CD8-positive, alpha-beta memory T cell (primary cell): ENCODE results near the gene RNF103. TPM values are rescaled to one million over a fixed set of nuclear protein-coding genes. Genes with fewer than 3 reads are reported as not detected.

ENCODE experiments used
- CTCF ChIA-PET: fragments of 350-600 bp; sonication (Branson Sonifier 250); formaldehyde crosslinking; loops from one replicate; lab custom pipeline; 2021; ENCODE audit warnings: antibody characterized with exemption; lab: Charles Lee
- POLR2A ChIA-PET: fragments of 350-600 bp; sonication (Branson Sonifier 250); formaldehyde crosslinking; loops from one replicate; lab custom pipeline; 2021; ENCODE audit warnings: antibody characterized with exemption; lab: Charles Lee
- DNase-seq, 5 donors: peaks; one replicate each; pipeline versions ENCODE4 v3.0.0 to v3.0.0-alpha.2; 2020 to 2022; ENCODE audit warnings: mixed read lengths in 1 of 5
- H3K27ac ChIP-seq: one replicate; pipeline ENCODE4 v1.7.0; 2013; ENCODE audit warnings: low read depth, mild to moderate bottlenecking, low read length, moderate library complexity
- H3K27me3 ChIP-seq: 2 replicates; pipeline ENCODE4 v1.7.0; 2013; ENCODE audit warnings: low read length, mild to moderate bottlenecking; ENCODE audit not compliant: insufficient read depth, poor library complexity, severe bottlenecking
- H3K36me3 ChIP-seq: 2 replicates; pipeline ENCODE4 v1.7.0; 2013; ENCODE audit warnings: mild to moderate bottlenecking, low read length, moderate library complexity; ENCODE audit not compliant: insufficient read depth
- H3K4me1 ChIP-seq: 2 replicates; pipeline ENCODE4 v1.7.0; 2013; ENCODE audit warnings: mild to moderate bottlenecking, low read length, moderate library complexity; ENCODE audit not compliant: insufficient read depth
- H3K4me3 ChIP-seq: 2 replicates; pipeline ENCODE4 v1.7.0; 2013; ENCODE audit warnings: mild to moderate bottlenecking, low read length
- H3K9me3 ChIP-seq: 2 replicates; pipeline ENCODE4 v1.7.0; 2013; ENCODE audit warnings: mild to moderate bottlenecking, low read length
- H3K27ac Mint-ChIP-seq, 8 donors: one replicate each; pipeline ENCODE4 v1.8.0; 2020 to 2021; ENCODE audit warnings: mixed read lengths in 8 of 8, mild to moderate bottlenecking in 6 of 8, inconsistent platforms in 3 of 8, moderate library complexity in 3 of 8
- H3K27me3 Mint-ChIP-seq, 2 donors: one replicate each; pipeline ENCODE4 v1.8.0; 2020 to 2021; ENCODE audit warnings: mixed read lengths in 2 of 2, mild to moderate bottlenecking in 1 of 2, moderate library complexity in 1 of 2
- H3K36me3 Mint-ChIP-seq, 3 donors: one replicate each; pipeline ENCODE4 v1.8.0; 2020 to 2021; ENCODE audit warnings: mixed read lengths in 3 of 3, inconsistent platforms in 1 of 3, mild to moderate bottlenecking in 1 of 3
- H3K4me1 Mint-ChIP-seq, 3 donors: one replicate each; pipeline ENCODE4 v1.8.0; 2020 to 2021; ENCODE audit warnings: mixed read lengths in 3 of 3, inconsistent platforms in 1 of 3, mild to moderate bottlenecking in 1 of 3
- H3K4me3 Mint-ChIP-seq, 7 donors: one replicate each; pipeline ENCODE4 v1.8.0; 2020 to 2021; ENCODE audit warnings: mixed read lengths in 7 of 7, mild to moderate bottlenecking in 6 of 7, moderate library complexity in 4 of 7, inconsistent platforms in 2 of 7
- H3K9me3 Mint-ChIP-seq, 5 donors: one replicate each; pipeline ENCODE4 v1.8.0; 2020 to 2022; ENCODE audit warnings: mixed read lengths in 5 of 5, mild to moderate bottlenecking in 3 of 5, moderate library complexity in 2 of 5, inconsistent platforms in 1 of 5
- polyA plus RNA-seq: library from polyadenylated mRNA; unstranded; fragments of 300-500 nt; fragmentation: Illumina TruSeq; gene quantifications from one replicate; pipeline ENCODE4 v1.2.3, GENCODE V29; 2021
- total RNA-seq, 2 experiments: library from RNA; stranded (reverse); gene quantifications; one replicate each; pipeline ENCODE4 v1.2.3, GENCODE V29; 2021

RNF103 gene
- total and polyA plus RNA-seq, 3 experiments from 2014 or later, result 4.8 to 14.6 (median 14.6) TPM

- H3K27ac Mint-ChIP-seq, result no peak overlapping the region
- Histone ChIP-seq H3K4me1 (no peaks in the 10 kb centered on the region), H3K4me3 (no peak overlapping the region), H3K9me3 (no peaks in the 10 kb centered on the region), H3K27ac (no peak overlapping the region), H3K27me3 (no peaks in the 10 kb centered on the region), H3K36me3 (no peaks in the 10 kb centered on the region)
- CTCF ChIA-PET, result no interaction called here
- peaks cover 6 to 27% of the 10 kb centered on the region in 2 donors for H3K27me3 Mint-ChIP-seq
- no peak for DNase-seq
- POLR2A ChIA-PET, result no interaction called here
- peaks cover 2 to 52% (median 4%) of the 10 kb centered on the region in 3 donors for H3K36me3 Mint-ChIP-seq
- H3K4me1 Mint-ChIP-seq, result no peaks in the 10 kb centered on the region
- no peak overlapping the region for H3K4me3 Mint-ChIP-seq
- peaks cover 15 to 32% (median 22%) of the 10 kb centered on the region in 5 donors for H3K9me3 Mint-ChIP-seq
Measured at GRCh38 chr2:86649119-86649947, 25.7 kb upstream of the RNF103 start.

GRCh38 chr2:86648681-86649080, 25.0 kb upstream of the RNF103 start:
- Mint-ChIP-seq H3K4me1 (no peaks in the 10 kb centered on the region), H3K36me3 (peaks cover 2 to 52% (median 4%) of the 10 kb centered on the region in 3 donors), H3K27me3 (peaks cover 6 to 27% of the 10 kb centered on the region in 2 donors), H3K9me3 (peaks cover 15 to 32% (median 22%) of the 10 kb centered on the region in 5 donors), H3K27ac (no peak overlapping the region), H3K4me3 (no peak overlapping the region)
- Histone ChIP-seq H3K4me3 (no peak overlapping the region), H3K9me3 (no peaks in the 10 kb centered on the region), H3K36me3 (no peaks in the 10 kb centered on the region), H3K27ac (no peak overlapping the region), H3K27me3 (no peaks in the 10 kb centered on the region), H3K4me1 (no peaks in the 10 kb centered on the region)
- no peak for DNase-seq
- CTCF ChIA-PET, result no interaction called here
- POLR2A ChIA-PET, result no interaction called here

DNA sequence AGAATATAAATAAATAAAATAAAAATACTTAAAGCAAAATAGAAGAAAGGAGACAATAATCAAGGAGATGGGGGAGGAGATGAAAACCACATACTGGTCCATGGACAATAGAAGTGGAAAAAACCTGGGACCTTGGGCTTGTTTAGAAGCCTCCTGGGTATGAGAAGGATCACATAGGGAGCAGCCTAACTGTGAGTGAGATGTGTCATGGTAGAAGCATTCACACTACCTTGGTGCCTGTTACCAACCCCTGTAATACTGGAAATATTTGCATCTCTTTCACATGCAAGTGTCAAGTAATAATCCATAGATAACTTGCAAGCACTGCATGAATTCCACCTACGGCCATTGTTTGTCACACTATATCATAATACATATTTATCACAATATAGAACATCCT, 23.2 kb upstream of the RNF103 start:
- Histone ChIP-seq H3K4me1 (no peaks in the 10 kb centered on the region), H3K9me3 (no peaks in the 10 kb centered on the region), H3K27me3 (no peaks in the 10 kb centered on the region), H3K4me3 (no peak overlapping the region), H3K36me3 (no peaks in the 10 kb centered on the region), H3K27ac (no peak overlapping the region)
- peaks cover 6 to 27% of the 10 kb centered on the region in 2 donors for H3K27me3 Mint-ChIP-seq
- H3K4me3 Mint-ChIP-seq, result no peak overlapping the region
- CTCF ChIA-PET, result no interaction called here
- no peak overlapping the region for H3K27ac Mint-ChIP-seq
- peaks cover 2 to 57% (median 4%) of the 10 kb centered on the region in 3 donors for H3K36me3 Mint-ChIP-seq
- DNase-seq, result no peak
- POLR2A ChIA-PET, result no interaction called here
- H3K4me1 Mint-ChIP-seq, result no peaks in the 10 kb centered on the region
- peaks cover 15 to 32% (median 22%) of the 10 kb centered on the region in 5 donors for H3K9me3 Mint-ChIP-seq

GRCh38 chr2:86646329-86646728, 22.7 kb upstream of the RNF103 start:
- H3K9me3 ChIP-seq, result no peaks in the 10 kb centered on the region
- H3K4me1 ChIP-seq, result no peaks in the 10 kb centered on the region
- peaks cover 2 to 54% (median 4%) of the 10 kb centered on the region in 3 donors for H3K36me3 Mint-ChIP-seq
- H3K4me3 ChIP-seq, result no peak overlapping the region
- no peaks in the 10 kb centered on the region for H3K27me3 ChIP-seq
- peaks cover 15 to 29% (median 22%) of the 10 kb centered on the region in 5 donors for H3K9me3 Mint-ChIP-seq
- no peak for DNase-seq
- ChIA-PET CTCF (no interaction called here), POLR2A (no interaction called here)
- H3K27me3 Mint-ChIP-seq, result peaks cover 6 to 27% of the 10 kb centered on the region in 2 donors
- no peak overlapping the region for H3K27ac ChIP-seq
- no peaks in the 10 kb centered on the region for H3K4me1 Mint-ChIP-seq
- no peak overlapping the region for H3K4me3 Mint-ChIP-seq
- peak overlapping the region in 1 of 8 donors; percentile 75 for H3K27ac Mint-ChIP-seq
- no peaks in the 10 kb centered on the region for H3K36me3 ChIP-seq

DNA sequence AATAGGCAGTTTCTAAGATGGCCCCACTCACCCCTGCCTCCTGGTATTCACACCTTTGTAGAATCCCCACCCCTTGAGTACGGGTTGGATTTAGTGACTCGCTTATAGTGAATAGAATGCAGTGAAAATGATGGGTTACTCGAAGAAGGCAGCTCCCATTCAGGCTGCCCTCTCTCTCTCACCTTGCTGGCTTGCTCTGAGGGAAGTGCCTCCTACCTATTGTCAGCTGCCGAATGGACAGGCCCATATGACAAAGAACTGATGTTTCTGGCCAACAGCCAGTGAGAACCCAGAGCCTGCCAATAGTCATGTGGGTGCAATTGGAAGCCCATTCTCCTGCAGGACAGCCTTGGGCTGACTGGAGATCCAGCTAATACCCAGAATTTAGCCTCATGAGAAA, 22.1 kb upstream of the RNF103 start:
- Histone ChIP-seq H3K4me1 (no peaks in the 10 kb centered on the region), H3K36me3 (no peaks in the 10 kb centered on the region), H3K27me3 (no peaks in the 10 kb centered on the region), H3K9me3 (no peaks in the 10 kb centered on the region), H3K4me3 (no peak overlapping the region), H3K27ac (no peak overlapping the region)
- H3K9me3 Mint-ChIP-seq, result peaks cover 17 to 31% (median 22%) of the 10 kb centered on the region in 5 donors
- DNase-seq, result no peak
- no peak overlapping the region for H3K27ac Mint-ChIP-seq
- POLR2A ChIA-PET, result no interaction called here
- peaks cover 7 to 27% of the 10 kb centered on the region in 2 donors for H3K27me3 Mint-ChIP-seq
- no peak overlapping the region for H3K4me3 Mint-ChIP-seq
- H3K36me3 Mint-ChIP-seq, result peaks cover 2 to 57% (median 4%) of the 10 kb centered on the region in 3 donors
- no peaks in the 10 kb centered on the region for H3K4me1 Mint-ChIP-seq
- CTCF ChIA-PET, result no interaction called here

DNA sequence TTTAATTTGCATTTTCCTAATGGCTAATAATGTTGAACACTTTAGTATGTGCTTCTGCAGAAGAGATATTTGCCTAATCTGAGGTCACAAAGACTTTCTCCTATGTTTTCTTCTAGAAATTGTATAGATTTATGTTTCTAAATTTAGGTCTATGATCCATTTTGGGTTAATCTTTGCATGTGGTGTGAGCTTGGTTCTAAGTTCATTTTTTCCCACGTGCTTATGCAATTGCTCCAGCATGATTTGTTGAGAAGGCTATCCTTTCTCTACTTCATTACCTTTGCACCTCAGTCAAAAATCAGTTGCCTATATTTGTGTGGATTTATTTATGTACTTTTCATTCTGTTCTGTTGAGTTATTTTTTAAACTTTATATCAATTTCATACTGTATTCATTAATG, 15.0 kb upstream of the RNF103 start:
- Histone ChIP-seq H3K36me3 (no peaks in the 10 kb centered on the region), H3K27me3 (no peaks in the 10 kb centered on the region), H3K4me1 (no peaks in the 10 kb centered on the region), H3K27ac (no peak overlapping the region), H3K9me3 (no peaks in the 10 kb centered on the region), H3K4me3 (no peak overlapping the region)
- POLR2A ChIA-PET, result no interaction called here
- CTCF ChIA-PET, result no interaction called here
- no peak for DNase-seq
- Mint-ChIP-seq H3K9me3 (peaks cover 6 to 13% (median 9%) of the 10 kb centered on the region in 5 donors), H3K4me3 (no peak overlapping the region), H3K27me3 (peaks cover 0 to 1% of the 10 kb centered on the region in 2 donors), H3K4me1 (no peaks in the 10 kb centered on the region), H3K36me3 (peaks cover 0 to 24% (median 3%) of the 10 kb centered on the region in 3 donors), H3K27ac (no peak overlapping the region)

DNA sequence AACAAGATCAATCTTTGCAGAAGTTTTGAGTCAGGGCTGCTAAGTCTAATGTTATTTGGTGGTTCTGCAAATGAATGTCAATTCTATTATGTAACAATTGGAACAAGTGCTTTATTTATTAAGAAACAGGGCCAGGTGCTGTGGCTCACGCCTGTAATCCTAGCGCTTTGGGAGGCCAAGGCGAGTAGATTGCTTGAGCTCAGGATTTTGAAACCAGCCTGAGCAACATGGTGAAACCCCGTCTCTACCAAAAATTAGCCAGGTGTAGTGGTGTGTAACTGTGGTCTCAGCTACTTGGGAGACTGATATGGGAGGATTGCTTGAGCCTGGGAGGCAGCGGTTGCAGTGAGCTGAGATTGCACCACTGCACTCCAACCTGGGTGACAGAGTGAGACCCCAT, 13.2 kb upstream of the RNF103 start:
- Mint-ChIP-seq H3K36me3 (peaks cover 0 to 15% (median 3%) of the 10 kb centered on the region in 3 donors), H3K27ac (no peak overlapping the region), H3K27me3 (peaks cover 0 to 1% of the 10 kb centered on the region in 2 donors), H3K4me3 (no peak overlapping the region), H3K9me3 (peaks cover 6 to 13% (median 9%) of the 10 kb centered on the region in 5 donors), H3K4me1 (no peaks in the 10 kb centered on the region)
- Histone ChIP-seq H3K4me1 (no peaks in the 10 kb centered on the region), H3K27me3 (no peaks in the 10 kb centered on the region), H3K4me3 (no peak overlapping the region), H3K9me3 (no peaks in the 10 kb centered on the region), H3K27ac (no peak overlapping the region), H3K36me3 (no peaks in the 10 kb centered on the region)
- no peak for DNase-seq
- ChIA-PET POLR2A (no interaction called here), CTCF (no interaction called here)

DNA sequence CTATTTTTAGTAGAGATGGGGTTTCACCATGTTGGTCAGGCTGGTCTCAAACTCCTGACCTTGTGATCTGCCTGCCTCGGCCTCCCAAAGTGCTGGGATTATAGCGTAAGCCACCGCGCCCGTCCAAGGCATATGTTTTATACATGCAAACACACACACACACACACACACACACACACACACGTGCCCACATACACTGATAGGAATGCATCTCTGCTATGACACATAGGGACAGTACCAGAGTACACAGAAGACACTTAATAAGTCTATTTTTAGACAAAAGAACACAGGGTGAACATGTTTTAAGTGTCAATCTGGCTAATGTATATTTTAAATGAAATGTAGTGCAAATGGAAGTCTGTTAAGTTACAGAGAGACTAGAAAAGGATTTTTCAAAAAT, 10.7 kb upstream of the RNF103 start:
- Histone ChIP-seq H3K4me1 (no peaks in the 10 kb centered on the region), H3K36me3 (no peaks in the 10 kb centered on the region), H3K9me3 (no peaks in the 10 kb centered on the region), H3K4me3 (no peak overlapping the region), H3K27me3 (no peaks in the 10 kb centered on the region), H3K27ac (no peak overlapping the region)
- CTCF ChIA-PET, result interaction anchor here (1.6 kb wide), 1 partner anchor 12 kb away, joined by 4 read pairs; no protein-coding TSS in a partner anchor
- no peak for DNase-seq
- POLR2A ChIA-PET, result no interaction called here
- H3K27me3 Mint-ChIP-seq, result peaks cover 4% of the 10 kb centered on the region in 2 donors
- peaks cover 0 to 3% (median under 1%) of the 10 kb centered on the region in 5 donors for H3K9me3 Mint-ChIP-seq
- H3K4me1 Mint-ChIP-seq, result no peaks in the 10 kb centered on the region
- H3K36me3 Mint-ChIP-seq, result peaks cover 0 to under 1% (median 0%) of the 10 kb centered on the region in 3 donors
- H3K27ac Mint-ChIP-seq, result no peak overlapping the region
- no peak overlapping the region for H3K4me3 Mint-ChIP-seq
